Calu3 (cell line): Measurements from ENCODE around the gene DMAC2. TPM values are rescaled to one million over a fixed set of nuclear protein-coding genes. Genes with fewer than 3 reads are reported as not detected.
"Not testable (repeated sequence)": the region's sequence is repeated elsewhere in the genome, so short reads cannot be mapped to it uniquely, and the experiment has no call there.

Source experiments
- Bru-seq: library from RNA; stranded (reverse); fragments of 400-500 nt; gene quantifications from one replicate; lab custom pipeline; 2021; lab: Mats Ljungman, UMichigan
- BruChase-seq, 2 experiments: library from RNA; stranded (reverse); fragments of 400-500 nt; gene quantifications; one replicate each; lab custom pipeline; 2021; lab: Mats Ljungman, UMichigan
- BruUV-seq: library from RNA; stranded (reverse); fragments of 400-500 nt; replicated peaks from 2 replicates; lab custom pipeline; 2021; lab: Mats Ljungman, UMichigan
- CTCF ChIA-PET: fragments of 300-600 bp; sonication (Branson Sonifier 250); formaldehyde crosslinking; loops from one replicate; lab custom pipeline; 2022; ENCODE audit warnings: antibody characterized with exemption; lab: Charles Lee
- DNase-seq: peaks from one replicate; pipeline ENCODE4 v3.0.0; 2022
- H3K27ac Mint-ChIP-seq: one replicate; pipeline ENCODE4 v1.8.0; 2022; ENCODE audit warnings: mixed read lengths; ENCODE audit not compliant: unreplicated experiment
- H3K27me3 Mint-ChIP-seq: one replicate; pipeline ENCODE4 v1.8.0; 2022; ENCODE audit warnings: mixed read lengths; ENCODE audit not compliant: unreplicated experiment
- H3K36me3 Mint-ChIP-seq: one replicate; pipeline ENCODE4 v1.8.0; 2022; ENCODE audit warnings: mild to moderate bottlenecking, moderate library complexity, mixed read lengths; ENCODE audit not compliant: insufficient read depth, unreplicated experiment
- H3K4me1 Mint-ChIP-seq: one replicate; pipeline ENCODE4 v1.8.0; 2022; ENCODE audit warnings: mild to moderate bottlenecking, low read depth, mixed read lengths; ENCODE audit not compliant: unreplicated experiment
- H3K4me3 Mint-ChIP-seq: one replicate; pipeline ENCODE4 v1.8.0; 2022; ENCODE audit warnings: mild to moderate bottlenecking, low read depth, moderate library complexity, mixed read lengths; ENCODE audit not compliant: unreplicated experiment
- H3K9me3 Mint-ChIP-seq: one replicate; pipeline ENCODE4 v1.8.0; 2022; ENCODE audit warnings: low read depth, mixed read lengths; ENCODE audit not compliant: unreplicated experiment
- intact Hi-C: fragments of 100-400 bp; cut with micrococcal nuclease; formaldehyde crosslinking; loops from one replicate; pipeline ENCODE4 v1.10.0; 2022; ENCODE audit not compliant: unreplicated experiment
- long read RNA-seq: library from polyadenylated mRNA; stranded (forward); transcript quantifications from one replicate; pipeline ENCODE4 v2.0.0, GENCODE V29; 2022
- total RNA-seq: library from RNA; stranded (reverse); gene quantifications from 2 replicates; pipeline ENCODE4 v1.2.3, GENCODE V29; 2022
- TF ChIP-seq, protein P1 (sequence below): fragments of 200-600 bp; IDR thresholded peaks from one replicate; pipeline ENCODE4 v1.8.0; 2022; ENCODE audit warnings: antibody characterized with exemption; ENCODE audit not compliant: unreplicated experiment

The DMAC2 gene
- total RNA-seq, result 50.5 and 50.8 TPM in 2 replicates
- percentile 72 among the genes with signal in this experiment for Bru-seq, nascent RNA
- percentile 87 among the genes with signal in this experiment for BruChase-seq, experiment 1, labeled RNA remaining after a 6-hour chase
- BruChase-seq, experiment 2, labeled RNA remaining after a 2-hour chase, result percentile 77 among the genes with signal in this experiment
- long read RNA-seq, transcript DMAC2-201 (6 exons, 1,692 nt), result major isoform, 23 of 85 reads
- long read RNA-seq, transcript DMAC2-208 (5 exons, 979 nt), result minor isoform, 20 of 85 reads
- long read RNA-seq, partial matches to known transcripts, result 25 of 85 reads
- long read RNA-seq, other reads (novel, unspliced or antisense), result 6 of 85 reads

DNA sequence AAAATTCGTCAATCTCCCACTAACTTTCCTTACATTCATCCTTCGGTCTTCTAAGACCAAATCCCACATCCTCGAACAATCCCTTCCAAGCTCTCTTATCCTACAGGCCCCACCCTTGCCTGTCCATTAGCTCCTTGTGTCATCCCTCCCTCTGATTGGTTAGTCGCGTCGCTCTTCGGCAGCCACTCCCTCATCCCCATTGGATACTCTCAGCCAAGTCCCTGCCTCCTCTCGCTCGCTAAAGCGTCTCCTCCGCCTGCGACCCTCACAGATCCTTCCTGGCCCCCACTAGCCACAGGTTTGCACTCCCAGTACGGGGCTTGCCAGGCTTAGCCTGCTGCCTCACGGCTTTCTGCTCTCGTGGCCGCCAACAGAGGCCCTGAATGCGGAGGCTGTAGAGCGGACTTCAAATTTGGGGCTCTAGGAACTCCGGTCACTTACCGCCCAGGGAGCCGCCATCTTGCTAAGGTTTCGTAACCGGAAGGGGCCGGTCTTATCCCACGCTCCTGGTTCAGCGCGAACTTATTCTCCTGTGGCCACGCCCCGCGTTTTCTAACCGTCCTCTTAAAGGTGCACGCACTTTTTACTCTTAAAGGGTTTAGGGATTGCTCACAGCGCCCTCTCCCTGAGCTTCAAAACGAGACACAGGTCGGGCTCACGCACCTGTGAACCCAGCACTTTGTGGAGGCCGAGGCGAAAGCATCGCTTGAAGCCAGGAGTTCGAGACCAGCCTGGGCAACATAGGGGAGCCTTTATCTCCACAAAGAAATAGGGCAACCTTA is at the start of gene DMAC2:
Gene DMAC2 (minus strand): TSS at position 472 of the 782 bp plus-strand sequence. CDS start 13 bp downstream, at position 459.
- TF ChIP-seq, protein P1, sequence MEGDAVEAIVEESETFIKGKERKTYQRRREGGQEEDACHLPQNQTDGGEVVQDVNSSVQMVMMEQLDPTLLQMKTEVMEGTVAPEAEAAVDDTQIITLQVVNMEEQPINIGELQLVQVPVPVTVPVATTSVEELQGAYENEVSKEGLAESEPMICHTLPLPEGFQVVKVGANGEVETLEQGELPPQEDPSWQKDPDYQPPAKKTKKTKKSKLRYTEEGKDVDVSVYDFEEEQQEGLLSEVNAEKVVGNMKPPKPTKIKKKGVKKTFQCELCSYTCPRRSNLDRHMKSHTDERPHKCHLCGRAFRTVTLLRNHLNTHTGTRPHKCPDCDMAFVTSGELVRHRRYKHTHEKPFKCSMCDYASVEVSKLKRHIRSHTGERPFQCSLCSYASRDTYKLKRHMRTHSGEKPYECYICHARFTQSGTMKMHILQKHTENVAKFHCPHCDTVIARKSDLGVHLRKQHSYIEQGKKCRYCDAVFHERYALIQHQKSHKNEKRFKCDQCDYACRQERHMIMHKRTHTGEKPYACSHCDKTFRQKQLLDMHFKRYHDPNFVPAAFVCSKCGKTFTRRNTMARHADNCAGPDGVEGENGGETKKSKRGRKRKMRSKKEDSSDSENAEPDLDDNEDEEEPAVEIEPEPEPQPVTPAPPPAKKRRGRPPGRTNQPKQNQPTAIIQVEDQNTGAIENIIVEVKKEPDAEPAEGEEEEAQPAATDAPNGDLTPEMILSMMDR, result peak; percentile 34
- no peak within 1 kb of the TSS for H3K27ac Mint-ChIP-seq
- no peaks in the 10 kb centered on the region for H3K9me3 Mint-ChIP-seq
- CTCF ChIA-PET, result interaction anchor here (0.5 to 1.7 kb wide), 18 partner anchors 10 to 336 kb away, joined by 3 to 14 read pairs (median 4); partner anchors contain the start of gene B9D2
- H3K27me3 Mint-ChIP-seq, result peaks cover 21% of the 10 kb centered on the region
- BruUV-seq, result no TSS peak
- peaks cover 13% of the 10 kb centered on the region for H3K4me1 Mint-ChIP-seq
- DNase-seq, result peak; percentile 97
- H3K36me3 Mint-ChIP-seq, result no peaks in the 10 kb centered on the region
- H3K4me3 Mint-ChIP-seq, result no peak within 1 kb of the TSS
- intact Hi-C loops, result loop anchor here (10.0 kb wide), 1 partner anchor 85 kb away; the partner anchor contains the start of gene TGFB1

DNA sequence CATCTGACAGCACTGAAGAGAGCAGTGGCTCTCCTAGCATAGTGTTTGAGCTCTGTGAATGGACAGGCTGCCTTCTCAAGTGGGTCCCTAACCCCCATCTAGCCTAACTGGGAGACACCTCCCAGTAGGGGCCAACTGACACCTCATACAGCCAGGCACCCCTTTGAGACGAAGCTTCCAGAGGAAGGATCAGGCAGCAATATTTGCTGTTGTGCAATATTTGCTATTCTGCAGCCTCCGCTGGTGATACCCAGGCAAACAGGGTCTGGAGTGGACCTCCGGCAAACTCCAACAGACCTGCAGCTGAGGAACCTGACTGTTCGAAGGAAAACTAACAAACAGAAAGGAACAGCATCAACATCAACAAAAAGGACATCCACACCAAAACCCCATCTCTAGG is 47.2 kb upstream of the DMAC2 start:
- intact Hi-C loops, H3K4me3 Mint-ChIP-seq, H3K4me1 Mint-ChIP-seq, CTCF ChIA-PET, H3K36me3 Mint-ChIP-seq, H3K27ac Mint-ChIP-seq, BruUV-seq, H3K9me3 Mint-ChIP-seq, DNase-seq: not testable (repeated sequence)
- H3K27me3 Mint-ChIP-seq, result peaks cover 79% of the 10 kb centered on the region

DNA sequence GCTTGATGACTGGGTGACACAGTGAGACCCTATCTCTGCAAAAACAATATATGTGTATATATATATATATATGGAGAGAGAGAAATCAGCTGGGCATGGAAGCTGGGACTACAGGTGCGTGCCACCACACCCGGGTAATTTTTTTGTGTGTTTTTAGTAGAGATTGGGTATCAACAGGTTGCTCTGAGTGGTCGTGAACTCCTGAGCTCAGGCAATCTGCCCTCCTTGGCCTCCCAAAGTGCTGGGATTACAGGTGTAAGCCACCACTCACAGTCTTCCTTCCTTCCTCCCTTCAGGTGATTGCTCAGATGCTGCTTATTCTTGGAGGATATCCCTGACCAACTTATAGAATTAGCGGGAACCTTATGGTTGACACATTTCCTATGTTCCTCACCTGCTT is 45.1 kb upstream of the DMAC2 start:
- BruUV-seq, result no TSS peak
- Mint-ChIP-seq H3K4me3 (no peak overlapping the region), H3K9me3 (peaks cover 2% of the 10 kb centered on the region)

DNA sequence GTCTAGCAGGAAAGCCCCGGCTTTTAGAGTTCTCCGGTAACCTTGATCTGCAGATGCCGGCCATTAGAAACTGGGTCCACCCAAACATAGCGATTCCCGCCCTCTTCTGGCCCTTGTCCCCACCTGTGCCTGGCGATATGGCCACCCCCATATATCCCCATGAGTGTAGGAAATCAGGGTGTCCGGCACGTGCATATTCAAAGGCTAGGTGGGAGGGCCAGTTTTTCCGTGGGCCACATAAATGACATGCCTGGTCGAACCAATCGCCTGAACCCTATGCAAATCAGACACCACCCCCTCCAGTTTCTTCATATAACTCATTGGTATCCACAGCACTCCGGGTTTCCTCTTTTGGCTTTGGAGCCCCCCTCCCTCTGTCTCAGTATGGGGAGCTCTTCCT is 40.6 kb upstream of the DMAC2 start:
- BruUV-seq, result no TSS peak
- H3K36me3 Mint-ChIP-seq, result no peaks in the 10 kb centered on the region
- intact Hi-C loops, result no loop called here
- DNase-seq, result no peak
- H3K27ac Mint-ChIP-seq, result no peak overlapping the region
- TF ChIP-seq, protein P1, result no peak
- peaks cover 100% of the 10 kb centered on the region for H3K27me3 Mint-ChIP-seq
- no peaks in the 10 kb centered on the region for H3K9me3 Mint-ChIP-seq
- H3K4me1 Mint-ChIP-seq, result no peaks in the 10 kb centered on the region
- CTCF ChIA-PET, result no interaction called here
- H3K4me3 Mint-ChIP-seq, result no peak overlapping the region

More for the DNA sequence above, 45.1 kb upstream of the DMAC2 start:
- no peak for DNase-seq
- H3K36me3 Mint-ChIP-seq, result no peaks in the 10 kb centered on the region
- CTCF ChIA-PET, result no interaction called here
- no peak overlapping the region for H3K27ac Mint-ChIP-seq
- no peaks in the 10 kb centered on the region for H3K4me1 Mint-ChIP-seq
- TF ChIP-seq, protein P1, result no peak
- peaks cover 100% of the 10 kb centered on the region for H3K27me3 Mint-ChIP-seq
- intact Hi-C loops, result no loop called here
